HG03558 (cell line): ENCODE data around the gene NEMF.
A peak's percentile ranks its signal among the peaks of the same experiment; 100 is the strongest.
"Not testable (repeated sequence)": the region's sequence is repeated elsewhere in the genome, so short reads cannot be mapped to it uniquely, and the experiment has no call there.

Experiments used
- ATAC-seq: cut with Tn5 transposase; IDR thresholded peaks from one replicate; pipeline ENCODE4 v1.9.1; 2021; ENCODE audit warnings: moderate number of reproducible peaks; ENCODE audit not compliant: unreplicated experiment; ENCODE audit errors: extremely low read depth

Gene NEMF

DNA sequence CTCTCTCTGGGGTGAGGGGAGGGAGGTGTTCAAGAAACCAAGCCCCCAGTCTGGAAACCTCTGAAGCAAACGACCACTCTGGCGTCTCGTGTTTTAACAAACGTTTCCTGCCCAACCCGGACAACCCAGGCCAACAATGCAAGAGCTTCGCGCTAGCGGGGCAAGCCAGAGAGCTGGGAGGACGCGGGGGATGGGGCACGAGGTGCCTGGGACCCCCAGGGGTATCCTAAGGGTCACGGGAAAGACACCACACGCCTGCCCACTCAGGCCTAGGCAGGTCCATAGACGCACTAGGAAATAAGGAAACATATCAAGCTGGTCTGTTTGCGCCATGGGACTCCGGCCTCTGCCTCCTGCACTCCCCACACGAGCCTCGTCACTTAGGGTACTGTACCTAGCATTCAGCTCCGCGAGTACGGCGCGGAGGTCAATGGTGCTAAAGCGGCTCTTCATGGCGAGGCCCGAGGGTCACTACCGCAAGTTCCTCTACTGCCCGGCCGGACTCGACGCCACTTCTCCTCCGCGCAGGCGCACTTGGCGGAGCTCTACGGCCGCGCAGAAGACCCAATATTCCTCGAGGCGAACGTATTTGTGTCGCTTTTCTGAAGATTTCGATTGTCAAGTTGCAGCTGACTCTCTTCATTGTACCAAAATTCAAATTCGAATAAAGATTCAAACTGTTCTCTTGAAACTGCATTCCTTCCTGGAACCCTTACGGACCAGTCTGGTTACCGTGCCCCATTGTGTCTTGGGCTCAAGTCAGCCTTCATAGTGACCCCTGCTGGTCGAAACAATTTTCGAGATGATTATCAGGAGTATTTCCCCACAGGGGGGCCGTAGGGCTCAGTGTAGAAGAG is at the start of gene NEMF:
Gene NEMF (minus strand): TSS at position 488 of the 857 bp plus-strand sequence. CDS start 35 bp downstream, at position 453.
- peak; percentile 45 for ATAC-seq

GRCh38 chr14:49900973-49901372 is 48.4 kb upstream of the NEMF start:
- ATAC-seq: no peak

- ATAC-seq: no peak
These were observed 45.9 kb upstream of the NEMF start for GRCh38 chr14:49898485-49898884.

- no peak for ATAC-seq
These were observed 45.4 kb upstream of the NEMF start for GRCh38 chr14:49897965-49898364.

DNA sequence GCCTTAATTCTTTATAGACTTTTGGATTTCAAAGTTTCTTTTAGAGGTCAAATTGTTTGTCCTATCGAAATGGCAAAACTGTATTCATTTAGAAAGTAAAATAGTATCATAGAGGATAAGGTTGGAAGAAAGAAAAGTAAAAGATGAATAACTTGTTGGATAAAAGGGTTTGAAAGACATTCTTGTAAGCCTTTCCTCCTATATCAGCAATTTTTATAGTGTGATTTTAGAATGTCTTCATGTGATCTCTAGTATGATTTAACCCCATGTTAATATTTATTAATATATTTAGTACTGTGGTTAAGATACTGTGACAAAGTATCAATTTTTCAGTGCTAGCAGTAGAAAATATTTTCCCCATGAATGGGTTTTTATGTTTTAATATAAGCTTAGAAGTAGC is 44.8 kb upstream of the NEMF start:
- no peak for ATAC-seq

- ATAC-seq: no peak
These were observed 44.4 kb upstream of the NEMF start for GRCh38 chr14:49896966-49897365.

GRCh38 chr14:49896272-49896671 is 43.7 kb upstream of the NEMF start:
- ATAC-seq: not testable (repeated sequence)

- ATAC-seq: no peak
These were observed 42.9 kb upstream of the NEMF start for GRCh38 chr14:49895480-49895879.

DNA sequence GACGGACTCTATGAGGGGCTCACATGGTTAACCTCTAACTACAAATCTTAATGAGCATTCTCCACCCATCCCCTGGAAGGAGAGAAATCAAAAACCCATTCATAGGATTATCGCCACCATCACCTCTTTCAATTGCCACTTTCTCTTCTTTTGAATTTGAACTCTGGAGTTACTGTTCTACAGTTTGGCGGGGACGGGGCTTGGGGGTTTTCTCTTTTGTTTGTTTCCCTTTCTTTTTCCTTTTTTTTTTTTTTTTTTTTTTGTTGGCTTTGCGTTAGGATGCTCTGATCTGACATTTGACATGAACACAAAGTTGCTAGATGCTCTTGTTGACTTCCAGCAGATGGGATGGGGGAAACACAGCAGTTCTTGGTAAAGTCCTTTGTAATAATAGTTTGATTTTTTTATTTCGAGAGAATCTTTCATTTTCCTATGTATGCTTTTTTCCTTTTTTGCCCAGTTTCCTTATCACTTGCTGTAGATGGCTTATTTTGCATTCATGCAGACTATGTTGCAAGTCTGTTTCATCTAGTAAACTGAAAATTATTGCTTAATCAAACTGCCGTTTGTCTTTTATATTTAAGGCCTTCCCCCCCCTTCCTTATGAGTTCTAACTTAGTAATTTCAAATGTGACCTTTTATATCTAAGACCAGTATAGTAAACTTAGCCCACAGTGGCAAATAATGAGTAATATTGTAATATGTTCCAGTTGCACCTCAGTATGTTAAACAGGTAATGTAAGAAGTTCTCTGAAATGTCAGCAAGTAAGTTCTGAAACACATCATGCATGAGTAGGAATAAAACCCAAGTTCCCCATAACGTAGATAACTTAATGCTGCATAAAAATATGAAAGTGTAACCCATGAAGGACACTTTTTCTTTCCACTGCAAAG is 41.9 kb upstream of the NEMF start:
- not testable (repeated sequence) for ATAC-seq

GRCh38 chr14:49893309-49894213 is 41.0 kb upstream of the NEMF start:
- ATAC-seq: peak; percentile 7

DNA sequence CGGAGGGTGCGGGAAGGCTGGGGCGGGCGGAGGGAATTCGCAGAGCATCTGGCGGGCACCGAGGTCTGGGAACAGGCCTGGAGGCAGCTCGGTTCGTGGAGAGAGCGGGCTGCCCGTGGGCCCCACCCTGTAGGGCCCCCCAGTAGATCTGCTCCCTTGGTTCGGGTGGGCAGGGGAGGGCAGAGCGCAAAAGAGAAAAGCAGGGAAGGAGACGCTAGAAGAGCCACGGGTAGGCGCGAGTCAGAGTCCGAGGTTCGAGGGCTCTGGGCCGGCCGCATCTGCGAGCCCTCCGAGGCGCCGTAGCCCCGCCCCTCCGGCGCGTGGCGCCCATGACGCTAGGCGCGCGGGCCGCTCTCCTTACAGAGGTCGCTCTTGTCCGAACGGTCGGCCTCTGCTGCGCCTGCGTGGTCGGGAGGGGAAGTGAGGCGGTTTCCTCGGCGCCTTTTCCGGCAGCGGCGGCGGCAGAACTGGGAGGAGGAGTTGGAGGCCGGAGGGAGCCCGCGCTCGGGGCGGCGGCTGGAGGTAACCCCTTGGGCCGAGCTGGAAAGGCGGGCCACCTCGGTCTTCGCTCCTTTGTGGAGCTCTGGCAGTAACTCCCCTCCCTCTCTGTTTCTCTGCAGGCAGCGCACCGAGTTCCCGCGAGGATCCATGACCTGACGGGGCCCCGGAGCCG is 40.2 kb upstream of the NEMF start, which contains the start of gene ARF6:
Gene ARF6 (plus strand): TSS at position 447 of the 673 bp plus-strand sequence. CDS start 655 bp downstream, outside the sequence.
- ATAC-seq: peak; percentile 66

- no peak for ATAC-seq
These were observed 39.7 kb upstream of the NEMF start for GRCh38 chr14:49892301-49892635.

- no peak for ATAC-seq
These were observed 35.7 kb upstream of the NEMF start for GRCh38 chr14:49888293-49888692.

- no peak for ATAC-seq
These were observed 33.9 kb upstream of the NEMF start for GRCh38 chr14:49886523-49886922.

GRCh38 chr14:49882826-49883694 is 30.5 kb upstream of the NEMF start:
- no peak for ATAC-seq

- ATAC-seq: no peak
These were observed 28.9 kb upstream of the NEMF start for GRCh38 chr14:49881350-49882001.

DNA sequence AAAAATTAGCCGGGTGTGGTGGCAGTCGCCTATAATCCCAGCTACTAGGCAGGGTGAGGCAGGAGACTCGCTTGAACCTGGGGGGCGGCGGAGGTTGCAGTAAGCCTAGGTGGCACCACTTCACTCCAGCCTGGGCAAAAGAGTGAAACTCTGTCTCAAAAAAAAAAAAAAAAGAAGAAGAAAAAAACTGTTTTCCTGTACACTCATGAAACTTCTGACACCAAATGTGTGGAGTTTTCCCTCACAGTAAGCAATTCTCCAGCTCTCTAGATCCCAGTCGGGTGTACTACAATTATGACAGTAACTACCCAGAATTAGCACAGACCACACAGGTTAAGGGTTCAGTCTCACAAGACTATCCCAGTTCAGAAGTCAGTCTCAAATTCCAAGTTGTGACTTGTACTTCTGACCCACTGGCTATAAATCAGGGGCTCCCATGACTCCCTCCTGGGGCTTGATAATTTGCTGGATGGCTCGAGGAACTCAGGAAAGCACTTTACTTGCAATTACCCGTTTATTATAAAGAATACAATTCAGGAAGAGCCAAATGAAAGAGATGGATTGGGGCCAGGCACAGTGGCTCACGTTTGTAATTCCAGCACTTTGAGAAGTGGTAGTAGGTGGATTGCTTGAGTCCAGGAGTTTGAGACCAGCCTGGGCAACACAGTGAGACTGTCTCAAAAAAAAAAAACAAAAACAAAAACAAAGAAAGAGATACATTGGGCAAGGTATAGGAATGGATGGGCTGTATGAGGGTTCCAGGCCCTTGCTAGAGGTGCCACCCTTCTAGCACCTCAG is 27.9 kb upstream of the NEMF start:
- ATAC-seq: no peak
